Adrenal gland (tissue), 12 donors: ENCODE measurements around the gene MMEL1. TPM values are rescaled to one million over a fixed set of nuclear protein-coding genes. Genes with fewer than 3 reads are reported as not detected.

Source experiments
- DNase-seq, 7 donors: peaks; one replicate each; pipeline ENCODE4 v3.0.0-alpha.2; 2019 to 2020
- H3K27ac ChIP-seq, 5 donors: fragments of 200-600 bp; sonication (generic) in 4 of 5; 1 replicate in 3 of 5; 2 replicates in 2 of 5; pipeline versions ENCODE4 v1.5.1 to v1.8.0; 2016 to 2020; ENCODE audit warnings: mild to moderate bottlenecking in 1 of 5
- H3K27me3 ChIP-seq: fragments of 200-600 bp; 2 replicates; pipeline ENCODE4 v1.8.0; 2021
- H3K36me3 ChIP-seq, 2 donors: fragments of 200-600 bp; replicated peaks in 1 of 2; 1 replicate in 1 of 2; 2 replicates in 1 of 2; pipeline versions ENCODE4 v1.5.1 to v1.8.0; 2018 to 2022
- H3K4me1 ChIP-seq, 2 donors: fragments of 200-600 bp; replicated peaks in 1 of 2; 1 replicate in 1 of 2; 2 replicates in 1 of 2; pipeline versions ENCODE4 v1.5.1 to v1.8.0; 2018 to 2021
- H3K4me3 ChIP-seq, 4 donors: fragments of 200-600 bp; sonication (generic) in 3 of 4; one replicate each; pipeline ENCODE4 v1.5.1; 2016 to 2018
- H3K9me3 ChIP-seq, 3 donors: fragments of 200-600 bp; sonication (generic) in 1 of 3; replicated peaks in 1 of 3; 1 replicate in 2 of 3; 2 replicates in 1 of 3; pipeline versions ENCODE4 v1.5.1 to v1.8.0; 2016 to 2021
- POLR2A ChIP-seq, 2 donors: fragments of 450-650 bp; IDR thresholded peaks; one replicate each; pipeline ENCODE4 v1.6.1; 2017; ENCODE audit warnings: antibody characterized with exemption in 2 of 2, mild to moderate bottlenecking in 2 of 2, moderate library complexity in 1 of 2
- WGBS, 4 donors: extraction: QIAGEN DNeasy Blood & Tissue Kit in 2 of 4; methylation state at CpG; one replicate each; pipeline versions ENCODE4 v1.1.5 to v1.1.7; 2013 to 2017; 5-methylcytosine and 5-hydroxymethylcytosine counted together
- intact Hi-C, 2 donors: fragments of 100-400 bp; cut with DNase I; formaldehyde crosslinking; loops; one replicate each; pipeline versions ENCODE4 v1.14.1 to v1.15.0; 2022 to 2023
- polyA plus RNA-seq, 3 donors: library from polyadenylated mRNA; stranded (reverse); fragments of 200-250 nt in 2 of 3; fragments of 350-450 nt in 1 of 3; fragmentation: Illumina TruSeq in 1 of 3; extraction: RNeasy Lipid Tissue Mini Kit (QIAGEN cat#74804) in 1 of 3; gene quantifications; one replicate each; pipeline ENCODE4 v1.2.3, GENCODE V29; 2013 to 2014
- total RNA-seq, 9 donors: library from RNA; depleted of rRNA in 4 of 9; stranded (reverse); fragments of >200 nt in 4 of 9; fragments of 120-200 nt in 1 of 9; fragmentation: NEBNext Ultra II Directional in 1 of 9; extraction: Animal tissue kit (Norgen Biotek cat#: 25700) in 1 of 9; gene quantifications; one replicate each; pipeline versions ENCODE4 v1.1.0 to v1.2.4, GENCODE V29; 2013 to 2023
- TF ChIP-seq, protein P1 (sequence below), 6 experiments: fragments of 450-650 bp in 4 of 6; fragments of 200-600 bp in 2 of 6; sonication (generic) in 1 of 6; IDR thresholded peaks; 1 replicate in 5 of 6; 2 replicates in 1 of 6; pipeline versions ENCODE4 v1.5.1 to v1.8.0; 2016 to 2021; ENCODE audit warnings: antibody characterized with exemption in 6 of 6, mild to moderate bottlenecking in 2 of 6, moderate library complexity in 1 of 6
- donor health status: healthy with polysubstance abuse.
- donor health status: Bipolar disorder and iron deficiency.
- donor health status: DM: yes; HTN: yes; CAD: no.
- donor health status: DM: no; HTN: no; CAD: no.
- donor health status: DM: no; HTN: no; CAD: no.
- donor health status: DM: yes; HTN: yes; CAD: no.

The MMEL1 gene
- total and polyA plus RNA-seq, 12 donors, result 0.30 to 8.2 (median 2.6) TPM

DNA sequence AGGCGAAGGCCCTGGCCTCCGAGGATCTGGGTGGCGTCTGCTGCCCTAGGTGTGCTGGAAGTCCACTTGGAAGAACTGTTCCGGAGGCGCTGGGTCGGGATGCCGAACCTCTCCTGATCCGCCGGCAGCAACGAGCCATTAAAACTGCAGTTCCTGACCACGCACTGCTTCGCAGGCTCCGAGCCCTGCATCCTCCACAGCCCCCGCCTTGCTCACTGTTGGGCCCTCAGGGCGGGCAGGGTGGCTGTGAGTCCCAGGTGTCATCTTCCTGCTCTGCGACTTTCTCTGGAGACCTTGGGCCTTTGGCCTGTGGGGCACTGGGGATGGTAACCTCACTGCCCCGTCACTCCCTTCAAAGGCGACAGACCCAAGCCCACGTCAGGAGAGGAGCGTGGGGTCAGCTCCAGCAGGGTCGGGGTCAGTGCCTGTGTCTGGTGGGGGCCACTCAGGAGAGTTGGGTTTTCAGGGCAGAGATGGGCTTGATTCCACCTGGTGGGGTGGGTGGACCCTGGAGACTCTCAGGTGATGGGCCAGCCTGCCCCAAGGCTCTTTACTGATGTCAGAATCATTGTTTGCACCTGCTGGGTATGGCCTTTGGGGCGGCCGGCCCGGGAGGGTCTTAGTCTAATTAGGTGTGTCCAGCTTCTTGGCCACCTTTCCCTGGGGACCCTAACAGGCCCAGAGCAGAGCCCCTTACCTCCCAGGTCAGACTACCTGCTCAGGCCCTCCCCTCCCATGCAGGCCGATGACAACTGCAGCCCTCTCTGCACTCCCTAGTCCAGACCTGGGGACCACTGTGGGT is 43.2 kb downstream of the MMEL1 start:
- TF ChIP-seq POLR2A (IDR thresholded peaks at IDR 0.05), result no peak
- TF ChIP-seq, protein P1, sequence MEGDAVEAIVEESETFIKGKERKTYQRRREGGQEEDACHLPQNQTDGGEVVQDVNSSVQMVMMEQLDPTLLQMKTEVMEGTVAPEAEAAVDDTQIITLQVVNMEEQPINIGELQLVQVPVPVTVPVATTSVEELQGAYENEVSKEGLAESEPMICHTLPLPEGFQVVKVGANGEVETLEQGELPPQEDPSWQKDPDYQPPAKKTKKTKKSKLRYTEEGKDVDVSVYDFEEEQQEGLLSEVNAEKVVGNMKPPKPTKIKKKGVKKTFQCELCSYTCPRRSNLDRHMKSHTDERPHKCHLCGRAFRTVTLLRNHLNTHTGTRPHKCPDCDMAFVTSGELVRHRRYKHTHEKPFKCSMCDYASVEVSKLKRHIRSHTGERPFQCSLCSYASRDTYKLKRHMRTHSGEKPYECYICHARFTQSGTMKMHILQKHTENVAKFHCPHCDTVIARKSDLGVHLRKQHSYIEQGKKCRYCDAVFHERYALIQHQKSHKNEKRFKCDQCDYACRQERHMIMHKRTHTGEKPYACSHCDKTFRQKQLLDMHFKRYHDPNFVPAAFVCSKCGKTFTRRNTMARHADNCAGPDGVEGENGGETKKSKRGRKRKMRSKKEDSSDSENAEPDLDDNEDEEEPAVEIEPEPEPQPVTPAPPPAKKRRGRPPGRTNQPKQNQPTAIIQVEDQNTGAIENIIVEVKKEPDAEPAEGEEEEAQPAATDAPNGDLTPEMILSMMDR (IDR thresholded peaks at IDR 0.05), result no peak
- Histone ChIP-seq H3K4me1 (peaks cover 22 to 35% of the 10 kb centered on the region in 2 donors), H3K27me3 (no peaks in the 10 kb centered on the region), H3K4me3 (no peak overlapping the region), H3K36me3 (no peaks in the 10 kb centered on the region), H3K9me3 (no peaks in the 10 kb centered on the region), H3K27ac (no peak overlapping the region)
- intact Hi-C loops, result loop anchor here in 1 of 2 donors (5.0 kb wide), 1 partner anchor 48 kb away; no protein-coding TSS in a partner anchor
- WGBS, 4 donors, result 94 to 95% (median 95%) methylated on average over 5 to 25 of the region's 25 CpGs
- DNase-seq, result peak in 1 of 7 donors; percentile 13

DNA sequence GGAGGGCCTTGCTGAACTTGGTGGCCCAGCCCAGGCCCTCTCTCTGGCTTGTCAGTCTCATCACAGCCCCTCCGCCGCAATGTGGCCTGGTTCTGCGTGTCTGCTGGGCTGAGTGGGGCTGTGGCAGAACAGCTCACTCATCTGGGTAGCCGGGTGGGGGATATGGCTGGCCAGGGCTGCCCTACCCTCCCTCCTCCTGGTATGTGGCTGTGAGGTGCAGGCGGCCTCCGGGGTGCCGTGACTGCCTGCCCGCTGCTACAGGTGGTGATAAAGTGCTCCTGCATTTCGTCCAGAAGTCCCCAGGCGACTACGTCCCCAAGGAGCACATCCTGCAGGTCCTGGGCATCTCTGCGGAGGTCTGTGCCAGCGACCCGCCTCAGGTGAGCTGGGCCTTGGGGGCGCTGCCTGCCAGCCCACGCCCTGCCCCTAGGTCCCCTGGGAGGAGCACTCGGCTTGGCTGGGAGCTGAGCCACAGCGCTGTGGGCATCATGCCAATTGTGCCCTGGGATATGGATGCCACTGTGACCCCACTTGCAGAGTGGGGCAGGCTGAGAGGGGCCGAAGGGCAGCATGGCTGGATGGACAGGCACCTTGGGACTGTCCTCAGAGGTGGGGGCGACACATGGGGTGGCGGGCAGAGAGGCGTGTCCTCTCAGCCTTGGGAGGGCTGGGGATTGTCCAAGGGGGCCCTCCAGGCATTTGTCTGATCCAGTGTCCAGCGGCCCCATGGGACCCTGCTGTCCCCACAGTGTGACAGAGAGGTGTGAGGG is 44.0 kb downstream of the MMEL1 start:
- TF ChIP-seq, protein P1 (IDR thresholded peaks at IDR 0.05), result no peak
- no peak for TF ChIP-seq POLR2A (IDR thresholded peaks at IDR 0.05)
- Histone ChIP-seq H3K27ac (no peak overlapping the region), H3K9me3 (no peaks in the 10 kb centered on the region), H3K27me3 (no peaks in the 10 kb centered on the region), H3K4me1 (peaks cover 22 to 31% of the 10 kb centered on the region in 2 donors), H3K36me3 (no peaks in the 10 kb centered on the region), H3K4me3 (no peak overlapping the region)
- no peak for DNase-seq
- intact Hi-C loops, result no loop called here
- 91 to 100% (median 94%) methylated on average over 4 to 23 of the region's 23 CpGs for WGBS, 4 donors

DNA sequence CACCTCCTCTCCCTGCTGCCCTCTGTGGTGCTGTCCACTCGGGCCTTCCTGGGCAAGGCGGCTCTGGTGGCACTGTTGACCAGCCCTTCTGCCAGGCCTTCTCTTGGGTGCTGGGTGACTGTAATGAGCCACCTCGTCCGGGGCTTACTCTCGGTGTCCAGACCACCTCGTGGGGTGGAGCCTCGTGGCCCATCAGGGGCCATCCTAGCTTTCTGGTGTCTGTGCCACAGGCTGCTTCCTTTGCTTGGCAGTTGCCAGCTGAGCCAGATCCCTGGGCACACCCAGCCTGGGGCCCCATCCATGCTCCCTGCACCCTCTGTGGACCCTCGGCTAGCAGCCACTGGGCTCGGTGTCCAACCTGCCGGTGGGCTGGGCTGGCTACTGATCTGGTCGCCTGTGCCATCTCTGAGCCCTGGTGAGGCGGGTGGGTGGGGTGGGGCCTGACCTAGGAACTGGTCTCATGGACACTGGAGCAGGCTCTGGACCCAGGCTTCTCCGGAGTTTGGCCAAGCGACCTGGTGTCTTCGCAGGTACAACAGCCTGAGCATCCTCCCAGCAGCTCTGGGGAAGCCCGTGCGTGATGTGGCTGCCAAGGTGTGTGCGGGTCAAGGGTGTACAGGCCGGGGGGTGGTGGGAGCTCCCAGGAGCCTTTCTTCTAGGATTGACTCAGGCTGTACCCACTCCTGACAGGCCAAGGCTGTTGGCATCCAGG is 44.8 kb downstream of the MMEL1 start:
- TF ChIP-seq, protein P1 (IDR thresholded peaks at IDR 0.05), result no peak
- no peak for TF ChIP-seq POLR2A (IDR thresholded peaks at IDR 0.05)
- no peaks in the 10 kb centered on the region for H3K9me3 ChIP-seq
- intact Hi-C loops, result no loop called here
- H3K27me3 ChIP-seq, result no peaks in the 10 kb centered on the region
- peak in 1 of 7 donors; percentile 17 for DNase-seq
- WGBS, 4 donors, result 80 to 89% (median 87%) methylated on average over 5 to 19 of the region's 19 CpGs
- H3K4me3 ChIP-seq, result no peak overlapping the region
- H3K4me1 ChIP-seq, result peaks cover 17 to 25% of the 10 kb centered on the region in 2 donors
- no peaks in the 10 kb centered on the region for H3K36me3 ChIP-seq
- no peak overlapping the region for H3K27ac ChIP-seq
